Breast epithelium (tissue), 3 donors: ENCODE measurements around the gene MYO6.

Experiments
- CTCF ChIP-seq, 3 donors: fragments of 450-650 bp; IDR thresholded peaks; one replicate each; pipeline ENCODE4 v1.5.1; 2016 to 2017; ENCODE audit warnings: antibody characterized with exemption in 3 of 3, mild to moderate bottlenecking in 3 of 3, moderate library complexity in 3 of 3
- POLR2A ChIP-seq: fragments of 450-650 bp; IDR thresholded peaks from one replicate; pipeline ENCODE4 v1.6.1; 2016; ENCODE audit warnings: antibody characterized with exemption, mild to moderate bottlenecking, moderate library complexity
- POLR2AphosphoS5 ChIP-seq, 3 donors: sonication (generic); formaldehyde crosslinking; IDR thresholded peaks; one replicate each; pipeline ENCODE4 v1.6.1; 2017; ENCODE audit warnings: antibody characterized with exemption in 3 of 3

- TF ChIP-seq CTCF (IDR thresholded peaks at IDR 0.05) = no peak
- TF ChIP-seq POLR2A = no peak
- TF ChIP-seq POLR2AphosphoS5 (IDR thresholded peaks at IDR 0.05) = no peak
These were observed 59.5 kb downstream of the MYO6 start for GRCh38 chr6:75808507-75808906.
